Measurements from ENCODE around the gene RIPK4.
"Not testable (repeated sequence)": the region's sequence is repeated elsewhere in the genome, so short reads cannot be mapped to it uniquely, and the experiment has no call there.

RIPK4 gene

DNA sequence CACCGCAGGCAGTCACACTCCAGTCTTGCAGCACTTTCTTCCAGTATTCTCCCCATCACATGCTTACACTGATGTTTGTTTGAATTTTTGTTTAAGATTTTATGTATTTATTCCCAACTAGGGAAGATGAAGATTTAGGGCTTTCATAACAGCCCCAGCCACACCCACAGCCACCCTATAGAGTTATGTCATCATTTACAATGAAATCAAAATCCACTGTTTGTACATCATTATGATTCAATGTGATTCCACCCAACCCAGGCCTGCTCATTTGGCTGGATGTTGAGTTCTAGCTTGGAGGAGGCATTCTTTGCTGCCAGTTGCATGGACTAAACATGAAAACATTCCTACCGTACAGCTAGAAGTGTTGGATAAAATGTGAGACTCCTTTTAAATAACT, 35.8 kb downstream of the RIPK4 start:
- DNase-seq, result no peak

DNA sequence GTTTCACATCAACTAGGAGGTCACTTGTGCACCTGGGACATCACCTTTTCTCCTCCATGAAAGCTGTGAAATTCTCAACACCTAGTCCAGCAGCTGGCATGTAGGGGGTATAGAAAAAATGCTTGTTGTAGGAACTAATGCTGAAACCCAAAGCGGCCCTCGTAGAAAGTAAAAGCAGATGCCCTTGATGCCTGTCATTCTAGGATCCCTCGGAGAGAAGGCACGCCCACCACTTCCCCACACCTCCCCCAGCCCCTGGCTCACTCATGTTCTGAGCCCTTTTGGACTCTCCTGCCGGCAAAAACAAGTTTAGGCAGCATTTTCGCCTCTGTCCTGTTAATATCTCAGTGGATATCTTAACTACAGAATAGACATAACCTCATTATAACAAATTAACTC, 36.5 kb downstream of the RIPK4 start:
- DNase-seq, result no peak

DNA sequence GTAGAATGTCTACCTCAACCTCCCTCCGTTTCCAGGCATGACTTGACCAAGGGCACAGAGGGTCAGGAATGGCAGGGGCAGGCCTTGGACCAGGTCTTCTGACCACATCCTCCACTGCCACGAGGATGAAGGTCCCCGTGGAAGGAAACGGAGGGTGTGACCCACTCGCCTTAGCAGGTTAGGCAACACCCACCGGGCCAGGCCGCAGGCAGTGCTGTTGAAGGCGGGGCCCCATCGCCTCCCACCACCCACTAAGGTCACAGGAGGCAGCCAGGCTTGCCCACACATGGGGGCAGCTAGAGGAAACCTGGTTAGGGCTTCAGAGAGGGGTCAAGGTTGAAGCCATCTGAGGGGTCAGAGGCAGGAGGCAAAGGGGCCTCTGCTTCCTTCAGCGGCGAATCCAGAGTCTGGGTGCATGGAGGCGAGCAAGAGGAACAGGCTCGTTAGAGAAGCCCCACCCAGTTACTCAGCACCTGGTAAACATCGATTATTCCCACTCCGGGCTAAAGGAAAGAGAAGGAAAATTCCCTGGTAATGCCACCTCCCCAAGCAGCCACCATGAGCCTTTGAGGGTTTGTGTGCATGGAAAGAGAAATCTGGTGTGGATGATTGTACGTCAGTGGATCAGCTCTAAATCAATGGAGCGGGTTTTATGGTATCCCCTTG, 37.0 kb downstream of the RIPK4 start:
- no peak for DNase-seq

DNA sequence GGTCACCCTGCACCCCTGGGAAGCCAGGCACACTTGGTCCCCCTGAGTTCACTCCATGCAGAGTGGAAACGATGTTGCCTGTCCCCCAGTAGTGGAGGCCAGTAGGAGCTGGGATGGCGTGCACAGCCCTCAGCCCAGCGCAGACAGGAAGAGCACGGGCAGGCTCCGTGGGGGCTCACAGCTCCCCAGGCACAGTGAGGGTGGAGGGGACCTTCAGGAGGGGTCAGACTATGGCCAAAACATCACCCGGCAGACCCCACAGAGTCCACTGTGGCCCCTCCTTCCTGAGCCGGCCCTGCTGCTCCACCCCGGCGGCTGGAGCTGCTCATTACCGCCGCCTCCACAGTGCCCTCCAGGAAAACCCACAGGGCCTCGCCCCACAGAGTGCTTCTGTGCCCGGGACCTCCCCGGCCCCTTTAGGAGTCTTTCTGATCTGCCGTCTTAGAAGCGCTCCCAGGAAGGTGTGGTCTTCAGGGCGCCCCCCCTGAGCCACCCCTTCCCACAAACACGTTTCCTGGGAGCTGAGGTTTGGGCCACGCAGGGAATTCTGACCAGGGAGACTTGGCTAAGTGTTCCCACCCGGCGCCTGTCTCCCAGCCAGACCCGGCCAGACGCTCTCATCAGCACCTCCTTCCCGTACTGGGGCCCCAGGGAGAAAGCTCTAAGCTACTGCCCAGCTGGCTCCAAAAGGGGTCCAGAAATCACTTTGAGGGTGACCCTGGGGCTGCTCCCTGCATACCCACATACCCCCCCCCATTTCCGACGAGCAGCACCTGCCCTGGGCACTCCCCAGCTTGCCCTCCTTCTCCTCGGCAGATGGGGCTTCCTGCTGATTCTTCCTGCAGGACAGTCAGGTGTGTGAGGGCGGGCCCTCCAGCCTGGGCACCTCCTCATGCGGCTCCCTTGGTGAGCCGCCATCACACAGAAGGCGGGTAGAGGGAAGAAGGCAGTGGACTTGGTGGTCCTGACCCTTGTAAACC, 38.8 kb downstream of the RIPK4 start:
- no peak for DNase-seq

DNA sequence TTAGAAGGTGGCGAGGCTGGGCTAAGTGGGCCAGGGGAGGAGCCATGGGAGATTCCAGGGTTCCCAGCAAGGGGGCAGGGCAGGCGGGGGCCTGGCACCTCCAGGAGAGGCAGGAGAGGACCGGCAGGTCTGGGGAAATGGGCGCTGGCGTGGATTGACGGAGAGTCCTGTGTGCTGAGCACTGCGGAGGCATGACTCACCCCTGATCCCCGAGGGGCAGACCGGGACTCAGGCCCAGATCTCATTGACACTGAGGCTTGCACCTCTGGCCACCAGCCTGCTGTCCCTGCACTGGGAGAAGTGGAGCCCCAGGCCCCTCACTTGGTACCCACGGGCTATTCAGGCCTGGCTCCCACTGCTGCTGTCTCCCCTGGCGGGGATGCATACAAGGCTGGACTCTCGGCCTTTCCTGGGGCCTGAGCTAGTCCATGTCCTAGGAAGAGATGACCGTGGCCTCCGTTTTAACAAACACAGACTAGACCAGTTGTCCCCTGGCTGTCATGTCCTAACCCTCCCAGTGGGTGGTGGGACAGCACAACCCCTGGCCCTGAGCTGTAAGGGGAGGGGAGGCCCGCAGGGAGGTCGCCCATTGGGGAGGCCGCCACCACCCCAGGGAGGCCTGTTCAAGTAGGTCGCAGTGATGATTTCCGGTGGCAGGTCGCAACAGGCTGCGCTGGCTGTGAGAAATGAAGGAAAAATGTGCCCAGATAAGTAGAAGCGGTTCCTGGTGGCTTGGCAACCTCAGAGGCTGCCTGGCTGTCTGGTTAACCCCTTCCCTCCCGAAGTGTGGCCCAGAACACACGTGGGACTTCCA, 39.7 kb downstream of the RIPK4 start:
- DNase-seq, result no peak

DNA sequence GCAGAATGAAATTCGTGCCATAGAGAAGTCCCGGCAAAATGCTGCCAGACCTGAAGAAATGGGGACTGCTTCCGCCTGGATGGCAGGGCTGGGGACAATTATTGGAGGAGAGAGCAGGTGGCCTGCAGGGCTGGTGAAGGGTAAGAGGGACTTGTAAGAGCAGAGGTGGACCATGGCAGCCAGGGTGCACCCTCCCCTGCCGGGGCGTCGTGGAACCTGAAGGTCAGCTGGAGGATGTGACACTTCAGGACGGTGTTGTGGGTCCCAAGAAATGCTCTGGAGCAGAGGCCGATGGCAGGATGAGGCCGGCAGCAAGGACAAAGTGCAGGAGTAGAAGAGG, 40.3 kb downstream of the RIPK4 start:
- DNase-seq, result no peak

DNA sequence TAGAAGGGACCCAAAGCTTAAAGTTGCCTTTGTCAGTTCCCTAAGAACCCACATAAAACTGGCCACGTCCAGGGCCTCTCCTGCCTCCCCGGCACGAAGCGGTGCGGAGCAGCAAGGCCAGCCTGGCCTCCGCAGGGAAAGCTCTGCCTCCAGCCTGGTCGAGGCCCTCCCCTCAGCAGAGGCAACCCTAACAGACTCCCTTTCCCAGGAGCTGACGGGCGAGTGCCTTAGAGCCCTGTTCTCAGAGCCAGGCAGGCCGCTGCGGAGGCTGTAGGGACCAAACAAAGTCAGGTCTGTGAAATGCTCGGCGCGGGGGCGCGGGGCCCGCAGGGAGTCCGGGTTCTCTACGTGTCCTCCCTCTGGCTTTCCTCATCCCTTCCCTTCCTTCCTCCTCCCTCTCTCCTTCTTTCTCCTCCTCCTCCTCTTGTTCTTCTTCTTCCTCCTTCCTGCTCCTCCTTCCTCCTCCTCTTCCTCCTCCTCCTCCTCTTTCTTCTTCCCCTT, 40.7 kb downstream of the RIPK4 start:
- no peak for DNase-seq

DNA sequence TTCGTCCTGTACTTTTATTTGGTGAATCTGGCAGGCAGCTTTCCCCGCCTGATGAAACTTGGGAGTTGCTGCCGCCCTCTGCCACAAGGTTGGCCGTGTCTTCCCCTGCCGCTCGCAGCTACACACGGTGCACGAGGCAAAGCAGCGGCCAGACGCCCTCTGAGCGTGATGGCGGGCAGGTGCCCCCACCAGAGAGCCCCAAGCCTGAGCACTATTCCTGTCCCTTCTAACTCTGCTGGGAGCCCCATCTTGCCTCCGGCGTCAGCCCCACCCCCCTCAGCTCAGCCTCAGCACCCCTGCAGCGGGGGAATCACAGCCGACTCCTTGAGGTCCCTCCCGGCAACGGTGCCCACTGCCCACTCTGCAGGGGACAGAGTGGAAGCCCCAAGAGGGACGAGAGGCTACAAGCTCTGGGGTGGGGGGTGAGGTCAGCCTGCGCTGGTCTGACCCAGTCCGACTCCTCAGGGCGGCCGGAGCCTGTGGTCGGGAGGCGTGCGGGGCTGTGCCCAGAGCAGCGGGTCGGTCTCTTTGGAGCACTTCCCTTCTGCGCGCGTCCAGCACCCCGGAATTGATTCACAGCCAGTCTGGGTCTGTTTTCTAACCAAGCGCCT, 41.3 kb downstream of the RIPK4 start:
- no peak for DNase-seq

DNA sequence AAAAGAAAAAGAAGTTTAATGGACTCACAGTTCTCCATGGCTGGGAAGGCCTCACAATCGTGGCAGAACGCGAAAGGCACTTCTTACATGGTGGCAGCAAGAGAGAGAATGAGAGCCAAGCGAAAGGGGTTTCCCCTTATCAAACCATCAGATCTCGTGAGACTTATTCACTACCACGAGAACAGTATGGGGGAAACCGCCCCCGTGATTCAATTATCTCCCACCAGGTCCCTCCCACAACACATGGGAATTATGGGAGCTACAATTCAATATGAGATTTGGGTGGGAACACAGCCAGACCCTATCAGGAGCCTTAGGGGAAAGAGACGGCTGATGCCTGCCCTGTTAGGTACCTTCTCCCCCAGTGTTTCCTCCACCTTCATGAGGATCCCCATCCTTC, 43.0 kb downstream of the RIPK4 start:
- DNase-seq, result not testable (repeated sequence)

DNA sequence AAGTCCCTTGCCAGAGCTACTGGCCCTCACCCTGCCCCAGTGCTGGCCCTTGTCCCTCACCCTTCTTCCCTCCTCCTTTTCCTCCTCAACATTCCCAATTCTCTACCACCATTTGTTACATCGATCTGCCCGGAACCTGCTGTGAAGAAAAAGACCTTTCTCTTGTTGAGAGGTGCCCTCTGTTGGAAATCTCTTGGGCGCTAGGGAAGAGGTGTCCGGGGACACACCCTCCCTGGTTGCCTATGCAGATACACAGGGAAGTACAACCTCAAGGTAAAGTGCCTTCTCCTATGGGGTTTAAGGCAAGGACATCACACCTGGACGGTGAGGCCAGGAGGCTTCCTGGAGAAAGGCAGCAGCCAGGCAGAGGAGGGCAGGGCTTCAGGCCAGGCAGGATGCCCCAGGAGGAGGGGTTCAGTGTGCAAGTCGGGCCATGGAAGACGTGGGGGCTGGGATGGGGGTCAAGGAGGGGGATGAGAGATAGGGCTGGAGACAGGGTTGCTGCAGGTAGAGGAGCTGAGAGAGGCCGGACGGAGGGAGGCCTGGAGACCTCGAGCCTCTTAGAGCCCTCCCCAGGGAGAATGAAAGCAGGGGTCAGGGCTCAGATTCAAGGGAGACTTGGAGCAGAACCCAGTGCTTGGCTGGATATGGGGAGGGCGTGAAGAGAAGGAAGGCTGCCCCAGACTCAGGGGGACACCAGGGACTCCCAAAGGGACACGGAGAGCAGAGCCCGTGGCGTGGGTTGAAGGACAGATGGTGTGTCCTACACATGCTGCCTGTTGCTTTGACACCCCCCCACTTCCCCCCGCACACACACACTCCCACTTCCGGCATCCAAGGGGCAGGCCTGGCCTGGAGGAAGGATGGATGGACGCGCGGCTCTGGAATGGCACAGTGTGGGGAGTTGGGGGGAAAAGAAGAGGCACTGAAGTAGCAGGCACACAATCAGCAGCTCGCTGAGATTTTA, 44.5 kb downstream of the RIPK4 start:
- no peak for DNase-seq

DNA sequence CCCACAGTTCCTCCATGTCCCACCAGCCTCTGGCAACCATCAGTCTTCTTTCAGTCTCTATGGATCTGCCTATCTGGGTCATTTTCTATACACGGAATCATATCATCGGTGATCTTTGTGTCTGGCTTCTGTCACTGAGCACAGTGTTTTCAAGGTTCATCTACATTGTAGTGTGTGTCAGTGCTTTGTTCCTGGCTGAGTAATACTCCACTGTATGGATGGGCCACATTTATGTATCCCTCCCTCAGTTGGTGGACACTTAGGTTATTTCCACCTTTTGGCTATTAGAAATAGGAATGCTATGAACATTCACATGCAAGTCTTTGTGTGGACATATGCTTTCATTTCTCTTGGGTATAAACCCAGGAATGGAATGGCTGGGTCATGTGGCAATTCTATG, 46.6 kb downstream of the RIPK4 start:
- no peak for DNase-seq

DNA sequence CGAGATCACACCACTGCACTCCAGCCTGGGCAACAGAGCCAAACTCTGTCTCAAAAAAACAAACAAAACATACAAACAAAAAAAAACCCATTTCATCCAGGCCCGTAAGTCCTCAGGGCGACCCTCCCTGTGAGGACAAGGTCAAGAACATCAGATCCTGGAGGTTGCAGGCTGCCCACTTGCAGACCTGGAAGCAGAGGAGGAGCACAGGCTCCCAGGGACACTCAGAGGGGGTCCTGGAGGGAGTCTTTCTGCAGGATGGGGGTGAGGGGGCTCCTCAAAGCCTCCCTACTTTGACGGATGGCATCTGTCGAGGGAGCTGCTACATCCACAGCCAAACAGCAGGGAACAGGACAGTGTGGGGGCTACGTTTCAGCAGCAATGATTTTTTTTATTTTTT, 47.2 kb downstream of the RIPK4 start:
- DNase-seq, result no peak

DNA sequence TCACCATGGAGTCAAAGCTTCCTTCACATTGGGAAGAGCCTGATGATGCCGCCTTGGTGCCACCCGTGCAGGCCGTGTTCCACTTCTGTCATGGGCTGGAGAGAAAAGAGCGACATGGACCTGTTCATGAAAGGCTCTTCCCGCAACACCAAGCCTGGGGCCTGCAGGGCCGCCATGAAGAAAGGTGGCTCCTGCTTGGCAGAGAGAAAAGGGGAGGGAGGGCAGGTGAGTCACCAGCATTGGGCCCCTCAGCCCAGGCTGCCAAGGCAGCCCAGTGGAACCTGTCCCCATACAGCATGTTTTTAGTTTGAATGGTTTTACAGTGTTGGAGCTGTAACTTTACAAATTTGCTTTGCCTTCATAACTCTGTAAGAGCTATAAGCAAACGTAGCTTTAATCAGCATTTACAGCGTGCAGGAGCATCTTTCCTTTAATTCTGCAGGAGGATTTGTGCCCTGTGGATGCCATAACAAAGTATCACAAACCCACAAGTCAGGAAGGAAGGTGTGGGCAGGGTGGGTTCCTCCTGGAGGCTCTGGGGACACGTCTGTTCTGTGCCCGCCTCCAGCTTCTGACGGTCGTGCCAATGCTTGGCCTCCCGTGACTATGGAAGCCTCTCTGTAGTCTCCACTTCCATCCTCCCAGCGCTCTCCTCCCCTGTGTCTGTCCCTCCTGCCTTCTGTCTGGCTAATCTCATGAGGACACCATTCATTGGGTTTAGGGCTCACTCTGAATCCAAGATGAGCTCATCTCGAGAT, 49.1 kb downstream of the RIPK4 start:
- DNase-seq, result no peak

DNA sequence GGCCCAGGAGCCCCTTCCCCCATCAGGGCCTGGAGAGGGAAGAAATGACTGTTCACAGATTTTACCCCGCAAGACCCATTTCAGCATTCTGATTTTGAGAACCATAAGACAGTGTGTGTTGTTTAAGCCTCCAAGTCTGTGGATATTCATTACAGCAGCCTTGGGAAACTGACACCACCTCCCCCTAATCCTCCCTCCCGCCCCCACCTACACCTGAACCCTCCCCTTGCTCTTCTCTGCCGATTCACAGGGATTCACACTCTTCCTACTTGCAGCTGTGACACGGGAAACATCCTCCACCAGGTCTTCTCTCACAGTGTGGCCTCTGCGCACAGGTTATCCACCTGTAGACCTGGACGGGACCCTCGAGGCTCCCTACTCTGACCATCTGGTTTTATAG, 50.1 kb downstream of the RIPK4 start:
- no peak for DNase-seq

DNA sequence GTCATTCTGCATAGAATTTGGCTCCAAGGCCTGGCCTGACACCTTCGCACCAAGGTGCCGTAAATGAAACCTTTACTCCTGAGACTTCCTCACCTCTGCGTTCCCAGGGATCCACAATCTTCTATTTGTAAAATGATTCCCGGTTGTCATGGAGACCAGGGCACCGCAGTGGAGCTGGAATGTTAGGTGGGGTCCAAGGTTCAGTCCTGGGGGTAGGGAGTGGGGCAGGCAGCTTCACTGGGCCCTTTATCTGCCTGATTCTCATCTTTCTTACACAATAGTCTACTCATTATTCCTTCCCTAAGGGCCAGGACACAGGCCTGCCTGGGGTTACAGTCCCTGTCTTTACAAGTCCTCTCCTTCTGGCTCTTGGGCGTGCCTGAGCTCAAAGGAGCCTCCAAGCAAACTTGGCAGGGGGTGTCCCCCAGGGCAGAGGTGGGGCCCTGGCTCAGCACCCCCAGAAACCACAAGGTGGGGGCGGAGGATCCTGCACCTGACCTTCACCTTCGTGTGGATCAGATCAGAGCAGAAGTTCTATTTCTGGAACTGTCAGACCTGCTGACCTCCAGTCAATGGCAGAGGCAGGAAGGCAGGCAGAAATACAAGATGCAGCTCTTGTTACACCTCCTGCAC, 51.1 kb downstream of the RIPK4 start:
- no peak for DNase-seq

DNA sequence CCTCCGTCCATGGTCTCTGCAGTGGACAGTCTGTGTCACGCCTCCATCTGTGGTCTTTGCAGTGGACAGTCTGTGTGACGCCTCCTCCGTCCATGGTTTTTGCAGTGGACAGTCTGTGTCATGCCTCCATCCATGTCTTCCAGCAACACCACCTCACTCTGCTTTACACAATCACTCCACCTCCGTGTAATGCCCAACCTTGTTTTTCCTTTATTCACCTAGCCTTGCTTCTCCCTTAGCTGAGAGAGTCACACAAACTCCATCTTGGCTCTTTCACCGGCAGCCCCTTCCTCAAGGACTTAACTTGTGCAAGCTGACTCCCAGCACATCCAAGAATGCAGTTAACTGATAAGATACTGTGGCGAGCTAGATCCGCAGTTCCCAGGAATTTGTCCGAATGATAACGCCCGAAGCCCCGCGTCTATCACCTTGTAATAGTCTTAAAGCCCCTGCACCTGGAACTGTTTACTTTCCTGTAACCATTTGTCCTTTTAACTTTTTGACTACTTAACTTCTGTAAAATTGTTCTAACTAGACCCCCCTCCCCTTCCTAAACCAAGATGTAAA, 52.5 kb downstream of the RIPK4 start:
- not testable (repeated sequence) for DNase-seq

DNA sequence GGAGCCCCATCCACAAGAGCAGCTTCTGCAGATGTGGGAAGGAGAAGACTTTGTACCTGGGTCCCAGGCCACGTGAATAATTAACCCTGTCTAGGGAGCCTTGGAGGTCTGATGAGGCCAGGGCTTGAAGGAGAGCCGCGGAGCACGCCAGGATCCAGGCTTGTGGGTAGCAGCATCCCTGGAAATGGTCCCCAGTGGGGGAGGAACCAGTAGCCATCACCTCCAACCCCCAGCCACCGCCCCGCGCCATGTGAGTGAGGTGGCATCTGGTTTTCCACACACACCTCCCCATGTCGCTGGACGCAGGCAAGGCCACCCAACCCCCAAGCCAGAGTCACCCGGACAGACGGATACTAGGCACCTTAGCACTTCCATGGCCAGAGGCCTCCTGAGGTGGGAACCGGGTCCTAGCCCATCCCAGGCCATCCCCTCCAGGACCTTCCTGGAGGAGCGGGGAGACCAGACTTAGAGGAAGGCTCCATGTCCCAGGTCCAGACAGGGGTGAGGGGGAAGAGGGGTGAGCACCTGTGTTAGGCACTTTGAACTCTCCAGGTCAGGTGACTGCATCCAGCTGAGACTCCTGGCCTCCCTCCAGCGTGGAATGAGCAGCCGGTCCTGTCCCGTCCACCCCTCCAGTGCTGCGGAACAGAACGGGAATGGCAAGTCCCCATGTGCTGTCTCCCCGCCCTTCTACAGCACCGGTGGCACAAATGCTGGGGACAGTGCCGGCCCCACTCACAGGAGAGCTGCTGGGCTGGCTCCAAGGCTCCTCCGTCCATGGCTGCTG, 53.2 kb downstream of the RIPK4 start:
- no peak for DNase-seq

DNA sequence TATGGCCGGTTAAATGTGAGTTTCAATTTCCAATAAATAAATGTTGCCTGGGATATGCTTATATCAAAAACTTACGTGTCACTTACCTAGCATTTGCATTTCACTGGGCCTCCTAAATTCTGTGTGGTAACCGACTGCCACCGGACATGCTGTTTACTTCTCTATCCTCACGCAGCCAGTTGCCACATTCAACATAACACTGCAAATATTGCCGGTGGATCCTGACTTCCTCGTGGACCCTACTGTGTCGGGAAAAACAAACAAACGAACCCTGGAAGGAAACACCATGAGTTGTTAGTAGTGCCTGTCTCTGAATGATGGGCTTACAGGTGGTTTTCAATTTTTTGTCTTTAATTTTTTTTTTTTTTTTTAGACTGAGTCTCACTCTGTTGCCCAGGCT, 54.1 kb downstream of the RIPK4 start:
- no peak for DNase-seq

DNA sequence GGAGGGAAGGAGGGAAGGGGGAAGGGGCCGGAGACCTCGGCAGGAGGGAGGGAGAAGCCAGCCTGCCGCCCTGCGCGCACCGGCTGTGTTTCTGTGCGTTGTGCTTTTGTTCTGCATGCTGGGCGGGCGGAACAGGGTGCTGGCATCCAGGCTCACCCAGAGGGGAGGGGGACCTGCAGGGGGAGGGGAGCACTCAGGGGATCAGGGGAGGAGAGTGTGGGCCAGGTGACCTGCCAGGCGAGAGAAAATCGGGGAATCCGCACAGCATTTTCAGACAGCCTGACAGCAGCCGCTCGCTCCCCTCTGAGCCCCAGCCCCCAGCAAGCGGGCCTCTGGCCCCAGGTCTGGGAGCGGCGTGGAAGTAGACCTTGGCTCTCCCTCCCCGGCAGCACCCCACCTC, 54.7 kb downstream of the RIPK4 start:
- DNase-seq, result no peak

All from T-helper 9 cell (primary cell).